Anterior cingulate cortex (tissue), 58 donors: Measurements from ENCODE around the gene PSMB8.

Experiments
- DNase-seq, 58 donors: peaks; one replicate each; lab custom pipeline; 2025; lab: John Stamatoyannopoulos, UW

The PSMB8 gene

GRCh38 chr6:32803416-32803815 is 40.4 kb downstream of the PSMB8 start:
- no peak for DNase-seq

- no peak for DNase-seq
These were observed 44.1 kb downstream of the PSMB8 start for GRCh38 chr6:32799740-32800139.

GRCh38 chr6:32799168-32799567 is 44.7 kb downstream of the PSMB8 start:
- no peak for DNase-seq

DNA sequence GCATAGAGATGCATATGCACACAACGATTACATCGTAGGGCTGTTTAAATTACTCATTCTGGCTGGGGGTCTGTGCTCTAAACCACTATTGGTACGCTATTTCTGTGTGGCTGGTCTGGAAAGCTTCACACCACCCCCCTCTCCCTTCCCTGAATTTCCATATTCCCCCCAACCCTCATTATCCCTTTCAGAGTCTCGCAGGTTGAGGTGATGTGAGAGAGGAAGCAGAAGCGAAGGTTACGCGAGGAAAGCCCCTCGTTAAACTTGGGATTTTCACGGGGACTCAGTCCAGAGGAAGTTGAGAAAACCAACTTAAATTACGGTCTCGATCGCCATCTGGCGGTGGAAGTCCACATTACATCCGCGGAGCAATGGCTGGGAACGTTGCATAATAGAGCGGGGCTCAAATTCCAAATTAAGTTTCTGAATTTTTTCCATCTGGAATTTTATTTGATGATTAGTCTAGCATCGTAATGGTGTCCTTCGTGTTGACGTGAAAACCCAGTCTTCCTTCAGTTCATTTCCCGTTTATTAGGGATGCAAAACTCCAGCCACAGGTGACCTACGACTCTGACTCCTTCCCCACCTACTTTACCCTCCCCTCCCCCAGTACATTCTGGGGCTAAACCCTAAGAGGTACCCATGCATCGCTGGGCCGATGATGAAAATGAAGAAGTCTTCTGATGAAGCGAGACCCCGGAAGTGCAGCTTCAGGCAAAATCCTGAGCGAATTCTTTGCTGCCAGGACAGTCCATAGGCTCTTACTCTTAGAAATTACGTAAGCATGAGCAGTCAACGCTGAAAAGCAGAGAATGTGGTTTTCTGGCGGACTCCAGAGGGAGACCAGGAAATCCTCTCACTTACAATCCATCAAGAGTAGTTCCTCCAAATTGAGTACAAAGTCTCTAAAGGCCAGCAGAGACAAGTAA is 46.7 kb downstream of the PSMB8 start:
- peak in 52 of 58 donors; percentile 2 to 87 (median 32) for DNase-seq

DNA sequence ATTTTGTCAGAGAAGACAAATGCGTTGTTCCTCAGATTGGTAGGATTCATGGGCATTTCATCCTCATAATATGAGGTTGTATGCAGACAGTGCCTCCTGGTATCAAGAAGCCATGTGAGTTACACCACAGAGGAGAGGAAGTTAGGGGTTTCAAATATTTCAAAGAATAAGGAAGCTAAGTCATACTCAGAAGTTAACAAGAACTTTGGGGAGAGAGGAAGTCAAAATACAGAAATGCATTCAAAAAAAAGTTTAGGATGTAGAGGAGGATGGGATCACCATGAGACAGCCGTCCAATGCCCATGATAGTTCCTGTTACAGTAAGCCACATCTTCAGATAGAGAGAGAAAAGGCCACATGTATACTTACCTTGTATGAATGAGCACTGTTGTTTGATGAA is 49.3 kb downstream of the PSMB8 start:
- peak in 1 of 58 donors; percentile 0 for DNase-seq

GRCh38 chr6:32792901-32793435 is 50.9 kb downstream of the PSMB8 start:
- DNase-seq, result no peak
